Right renal cortex interstitium (tissue), 3 donors: ENCODE measurements around the gene ARF3. TPM values are rescaled to one million over a fixed set of nuclear protein-coding genes. Genes with fewer than 3 reads are reported as not detected.

Experiments used
- DNase-seq, 3 donors: peaks; one replicate each; pipeline ENCODE4 v3.0.0-alpha.2; 2013; ENCODE audit warnings: low read depth in 3 of 3, low spot score in 2 of 3
- polyA plus RNA-seq, 3 donors: library from polyadenylated mRNA; unstranded; fragments of 120-200 nt; gene quantifications; one replicate each; pipeline ENCODE4 v1.2.1, GENCODE V29; 2013; ENCODE audit not compliant: insufficient read length in 3 of 3

The ARF3 gene
- polyA plus RNA-seq, 3 donors: 129 to 153 (median 147) TPM

DNA sequence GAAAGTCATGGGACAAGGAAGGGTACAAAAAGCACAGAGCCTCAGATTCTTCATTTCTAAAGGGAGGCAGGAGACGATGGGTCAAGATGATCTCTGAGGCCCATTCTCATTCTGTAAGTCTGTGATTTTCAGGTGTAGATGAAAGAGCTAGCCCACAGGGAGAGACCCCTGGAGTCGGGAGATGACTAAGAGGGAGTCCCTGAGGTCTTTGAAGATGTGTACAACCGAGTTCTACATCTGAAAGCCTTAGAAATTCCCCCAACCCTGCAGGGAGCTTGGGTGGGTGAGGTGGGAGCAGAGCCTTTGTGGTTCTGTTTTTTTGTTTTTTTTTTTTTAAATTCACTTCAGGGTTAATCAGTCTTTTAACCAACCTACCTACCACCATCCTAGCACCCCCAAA lies 11.2 kb upstream of the ARF3 start:
- DNase-seq: no peak

DNA sequence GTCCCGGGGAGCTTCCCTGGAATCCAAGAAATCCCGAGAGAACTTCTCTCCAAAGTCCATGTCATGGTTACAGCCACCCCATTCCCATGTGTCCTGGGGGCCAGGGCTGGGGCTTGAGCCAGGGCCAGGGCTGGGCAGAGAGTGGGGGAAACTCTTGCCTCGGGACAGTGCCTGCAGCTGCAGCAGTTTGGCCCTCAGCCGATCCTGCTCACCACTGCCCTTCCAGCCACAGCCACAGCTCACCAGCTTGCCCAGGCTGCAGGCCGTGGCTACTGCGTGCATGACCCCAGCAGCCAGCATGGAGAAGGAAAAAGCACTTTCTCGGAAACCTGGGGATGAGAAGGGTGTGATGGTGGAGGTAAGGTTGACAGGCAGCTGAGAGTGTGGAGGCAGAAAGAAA lies 10.7 kb upstream of the ARF3 start:
- DNase-seq: no peak

DNA sequence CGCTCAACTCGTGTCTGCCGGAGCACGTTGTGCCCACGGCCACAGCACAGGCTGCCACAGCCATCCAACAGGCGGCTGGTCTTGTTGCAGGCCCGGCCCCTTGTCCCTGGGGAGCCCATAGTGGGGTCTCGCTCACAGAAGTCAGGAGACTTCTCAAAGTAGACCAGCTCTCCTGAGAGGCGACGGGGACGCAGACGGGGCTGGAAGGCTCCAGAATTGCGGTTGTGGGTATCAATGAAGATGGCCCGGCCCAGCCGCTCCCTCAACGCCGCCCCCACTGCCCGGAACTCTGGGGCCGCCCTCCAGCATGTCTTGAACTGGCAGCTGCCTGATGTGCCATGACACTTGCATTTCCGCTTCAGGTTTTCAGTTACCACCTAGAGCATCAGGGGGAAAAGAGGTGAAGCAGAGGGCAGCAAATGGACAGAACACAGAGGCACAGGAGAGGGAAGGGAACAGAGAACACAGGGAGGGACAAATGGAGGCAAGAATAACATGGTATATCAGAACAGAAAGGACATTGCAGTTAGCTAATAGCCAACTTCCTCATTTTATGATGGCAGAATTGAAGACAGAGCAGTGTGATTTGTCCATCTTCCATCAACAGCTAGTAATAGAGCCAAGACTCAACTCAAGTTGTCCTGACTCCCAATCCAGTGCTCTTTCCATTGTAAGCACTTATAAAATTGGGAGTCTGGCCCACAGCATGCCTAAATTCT lies 9.0 kb upstream of the ARF3 start:
- no peak for DNase-seq

DNA sequence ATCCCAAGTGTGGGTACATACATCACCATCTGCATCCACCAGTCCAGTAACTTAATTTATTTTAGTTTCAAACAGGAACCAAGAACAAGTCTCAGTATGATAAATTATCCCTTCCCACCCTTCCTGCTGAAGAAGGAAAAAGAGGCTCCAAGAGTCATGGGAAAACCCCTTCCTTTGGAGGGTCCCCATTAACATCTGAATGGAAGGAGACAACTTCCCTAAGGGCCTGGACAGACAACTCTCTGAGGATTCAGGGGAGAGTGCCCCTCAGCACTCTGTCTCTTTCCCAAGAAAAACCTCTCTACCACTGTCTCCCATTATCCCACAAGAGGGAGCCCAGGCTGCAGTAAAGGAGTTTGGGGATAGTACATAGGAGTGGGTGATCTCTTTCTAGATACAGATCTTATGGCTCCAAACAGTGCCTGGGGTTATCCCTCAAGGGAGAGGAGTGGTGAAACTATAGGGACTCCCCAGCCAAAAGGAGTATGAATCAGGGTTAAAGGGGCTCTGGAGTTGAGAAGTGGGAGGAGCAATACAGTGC lies 8.1 kb upstream of the ARF3 start:
- DNase-seq: no peak

DNA sequence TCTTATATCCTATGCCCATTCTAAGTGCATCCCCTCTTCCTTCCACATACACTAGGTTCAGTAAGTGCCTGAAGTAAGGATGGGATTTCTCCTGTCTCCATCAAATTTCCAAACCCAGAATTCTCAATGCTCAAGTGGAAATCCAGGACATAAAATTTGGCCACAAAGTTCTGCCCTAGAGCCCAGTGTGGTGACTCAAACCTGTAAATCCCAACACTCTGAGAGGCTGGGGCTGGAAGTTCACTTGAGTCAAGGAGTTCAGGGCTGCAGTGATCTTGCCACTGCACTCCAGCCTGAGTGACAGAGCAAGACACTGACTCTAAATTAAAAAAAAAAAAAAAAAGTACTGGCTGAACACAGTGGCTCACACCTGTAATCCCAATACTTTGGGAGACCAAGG lies 4.5 kb upstream of the ARF3 start:
- no peak for DNase-seq

DNA sequence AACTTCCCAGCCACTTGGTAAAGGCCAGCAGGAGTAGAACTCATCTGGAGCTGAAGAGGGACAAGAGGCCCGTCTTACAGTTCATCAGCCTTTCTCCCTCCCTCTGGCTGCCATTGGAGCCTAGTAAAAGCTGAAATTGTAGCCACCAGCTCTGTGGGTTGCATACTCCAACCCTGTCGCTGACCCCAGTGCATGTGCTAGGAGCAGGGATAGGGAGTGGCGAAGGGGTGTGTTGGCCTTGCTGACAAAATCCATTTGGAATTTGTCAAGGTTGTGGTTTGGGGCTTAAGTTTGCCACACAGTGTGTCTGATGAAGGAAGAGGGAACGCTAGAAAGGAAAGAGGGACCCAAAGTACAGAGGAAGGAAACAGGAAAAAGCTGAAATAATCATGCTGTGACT lies 4.0 kb upstream of the ARF3 start:
- no peak for DNase-seq

DNA sequence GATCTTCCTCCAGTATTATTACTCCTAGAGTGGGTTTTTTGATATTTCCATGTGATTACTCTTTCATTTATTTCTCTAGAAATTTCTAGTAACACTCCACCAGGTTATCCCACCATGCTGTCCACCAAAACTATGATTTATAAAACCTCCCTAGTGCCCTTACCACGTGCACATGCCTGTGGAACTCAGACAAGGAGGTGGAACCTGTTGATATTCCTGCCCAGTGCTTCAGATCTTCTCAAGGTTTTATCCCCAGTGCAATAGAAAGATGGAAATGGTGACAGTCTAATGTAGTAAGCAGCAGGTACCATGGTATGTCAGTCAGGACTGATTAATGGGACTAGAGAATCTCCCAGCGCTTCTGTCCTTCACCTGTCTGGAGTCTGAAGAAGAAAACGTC lies 3.5 kb upstream of the ARF3 start:
- no peak for DNase-seq

DNA sequence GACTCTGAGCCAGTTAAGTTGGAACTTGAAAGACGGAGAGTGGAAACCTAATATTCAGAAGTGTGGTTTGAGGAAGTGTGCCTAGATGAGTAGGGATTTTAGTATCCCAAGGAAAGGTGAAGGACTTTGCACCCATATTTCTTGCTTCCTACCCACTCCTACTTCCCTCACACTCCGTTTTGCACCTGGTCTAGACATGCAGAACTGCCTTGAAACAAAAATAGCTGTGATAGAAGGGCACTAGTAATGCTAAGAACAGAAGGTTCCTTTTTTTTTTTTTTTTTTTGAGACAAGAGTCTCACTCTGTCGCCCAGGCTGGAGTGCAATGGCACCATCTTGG lies 732 bp upstream of the ARF3 start:
- DNase-seq: no peak

DNA sequence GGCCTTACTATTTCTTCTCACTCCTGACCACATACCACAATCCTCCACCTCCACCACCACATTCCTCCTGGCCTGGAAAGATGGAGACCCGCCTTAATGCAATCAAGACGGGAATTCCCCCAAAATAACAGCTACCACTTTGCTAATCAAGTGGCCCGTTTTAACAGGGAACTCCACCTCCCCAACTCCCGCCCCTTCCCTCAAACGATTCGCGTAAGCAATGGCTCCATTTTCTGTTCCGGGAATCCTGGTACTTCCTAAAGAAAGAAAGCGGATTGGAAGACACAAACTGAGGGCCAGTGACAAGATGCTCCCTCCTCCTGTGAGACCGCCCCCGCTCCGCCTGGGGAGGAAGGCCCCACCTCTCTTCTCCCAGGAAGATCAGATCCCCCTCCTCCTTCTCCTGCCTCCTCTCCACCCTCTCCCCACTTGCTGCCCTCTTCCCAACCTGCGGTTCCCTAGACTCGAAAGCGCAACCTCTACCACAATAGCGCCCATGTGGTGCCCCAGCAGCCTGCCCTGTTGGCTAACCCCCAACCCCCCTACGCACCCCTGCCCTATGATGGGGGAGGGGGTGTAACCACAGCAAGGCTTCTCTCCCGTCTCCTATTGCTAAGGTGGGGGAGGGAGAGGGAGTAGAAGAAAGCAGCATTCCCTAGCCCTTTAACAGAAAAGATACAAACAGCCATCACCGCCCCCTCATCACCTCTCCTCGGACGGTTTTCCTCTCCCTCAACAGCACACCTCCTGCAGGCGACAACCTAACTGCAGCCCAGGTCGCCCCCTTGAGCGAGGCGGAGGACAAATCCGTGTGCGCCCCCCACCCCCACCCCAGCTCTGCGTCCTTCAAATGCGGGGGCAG lies 777 bp downstream of the ARF3 start:
- DNase-seq: peak; percentile 80 to 88 (median 85)

DNA sequence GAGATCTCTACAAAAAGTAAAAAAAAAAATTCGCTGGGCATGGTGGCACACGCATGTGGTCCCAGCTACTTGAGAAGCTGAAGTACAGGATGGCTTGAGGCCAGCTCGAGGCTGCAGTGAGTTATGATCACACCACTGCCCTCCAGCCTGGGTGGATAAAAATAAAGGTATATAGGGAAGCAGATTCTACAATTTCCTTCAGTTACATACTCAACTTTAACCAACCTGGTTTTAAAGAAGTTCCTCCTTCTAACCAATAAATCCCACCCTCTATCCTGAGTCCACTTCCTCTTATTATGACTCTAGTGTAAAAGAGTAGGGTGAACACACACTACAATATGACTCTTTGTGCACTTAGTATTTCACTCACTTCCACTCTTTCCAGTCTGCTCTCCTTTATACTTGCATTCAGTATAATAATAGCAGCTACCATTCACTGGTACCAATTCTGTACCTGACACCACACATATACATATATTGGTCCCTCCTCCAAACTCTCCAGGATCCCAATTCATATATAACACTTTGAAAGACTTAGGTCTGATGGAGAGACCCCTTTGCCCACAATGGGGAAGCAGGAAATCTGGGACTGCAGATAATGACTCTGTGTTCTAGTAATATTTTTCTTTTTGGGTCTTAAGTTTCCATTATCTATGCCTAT lies 2.3 kb downstream of the ARF3 start:
- DNase-seq: no peak

DNA sequence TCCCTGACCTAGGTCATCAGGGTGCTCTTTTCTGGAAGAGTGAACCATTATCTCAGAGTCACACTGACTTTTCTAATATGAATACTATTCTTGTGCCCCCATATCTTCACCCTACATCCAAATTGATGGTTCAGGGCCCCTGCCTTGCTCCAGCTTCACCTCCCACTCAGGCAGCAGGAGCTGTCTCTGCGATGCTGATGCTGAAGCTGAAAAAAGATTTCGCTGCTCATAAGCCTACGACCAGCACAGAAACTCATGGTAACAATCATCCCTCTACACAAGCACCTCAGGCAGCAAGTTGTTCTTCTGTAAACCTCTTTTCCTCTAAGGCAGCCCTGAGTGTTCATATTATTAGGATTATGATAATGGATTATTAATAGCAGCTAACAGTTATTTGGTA lies 3.2 kb downstream of the ARF3 start:
- no peak for DNase-seq

DNA sequence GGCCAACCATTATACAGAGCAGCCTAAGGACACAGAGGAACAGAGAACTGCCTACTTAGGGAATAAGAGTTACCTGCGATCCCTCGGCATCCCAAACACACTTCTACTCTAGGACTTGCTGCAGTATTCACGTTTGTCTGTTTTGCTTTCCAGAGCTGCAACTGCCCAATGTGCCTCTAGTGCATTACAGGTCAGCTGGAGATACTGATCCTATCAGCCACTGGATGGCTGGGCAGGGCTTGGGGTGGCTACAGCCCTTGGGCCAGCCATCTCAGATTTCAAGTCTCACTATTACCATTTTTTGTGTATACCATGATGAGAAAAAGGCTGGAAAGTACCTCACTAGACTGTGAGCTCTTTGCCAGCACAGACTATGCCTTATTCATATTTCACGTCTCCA lies 4.6 kb downstream of the ARF3 start:
- DNase-seq: no peak

DNA sequence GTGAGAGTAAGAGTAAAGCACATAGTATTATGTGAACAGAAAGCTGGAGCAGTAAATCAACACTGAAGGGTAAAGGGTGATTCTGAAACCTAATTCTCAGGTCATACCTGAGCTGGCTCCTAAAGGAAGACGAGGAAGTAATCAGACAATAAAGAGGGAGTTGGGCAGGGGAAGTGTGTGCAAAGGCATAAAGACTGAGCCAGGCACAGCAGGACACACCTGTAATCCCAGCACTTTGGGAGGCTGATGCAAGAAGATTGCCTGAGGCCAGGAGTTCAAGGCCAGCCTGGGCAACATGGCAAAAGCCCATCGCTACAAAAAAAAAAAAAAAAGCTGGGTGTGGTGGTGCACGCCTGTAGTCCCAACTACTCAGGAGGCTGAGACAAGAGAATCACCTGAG lies 9.6 kb downstream of the ARF3 start:
- no peak for DNase-seq

DNA sequence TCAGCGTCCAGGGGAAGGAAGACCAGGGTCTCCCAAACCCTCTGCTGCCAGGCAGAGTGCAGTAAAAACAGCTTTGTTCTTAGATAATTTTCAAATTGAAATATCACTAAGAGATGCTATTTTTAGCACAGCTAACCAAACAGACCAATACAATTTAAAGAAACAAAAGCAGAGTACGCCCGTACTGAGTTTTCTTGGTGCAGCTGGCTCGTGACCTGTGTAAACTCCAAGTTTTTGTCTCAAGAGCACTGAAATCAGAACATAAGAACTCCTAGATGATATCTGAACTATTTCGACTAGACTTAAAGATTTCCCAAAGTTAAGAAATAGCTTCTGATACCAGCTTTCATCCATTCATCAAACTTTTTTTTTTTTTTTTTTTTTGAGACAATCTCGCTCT lies 10.3 kb downstream of the ARF3 start:
- no peak for DNase-seq

DNA sequence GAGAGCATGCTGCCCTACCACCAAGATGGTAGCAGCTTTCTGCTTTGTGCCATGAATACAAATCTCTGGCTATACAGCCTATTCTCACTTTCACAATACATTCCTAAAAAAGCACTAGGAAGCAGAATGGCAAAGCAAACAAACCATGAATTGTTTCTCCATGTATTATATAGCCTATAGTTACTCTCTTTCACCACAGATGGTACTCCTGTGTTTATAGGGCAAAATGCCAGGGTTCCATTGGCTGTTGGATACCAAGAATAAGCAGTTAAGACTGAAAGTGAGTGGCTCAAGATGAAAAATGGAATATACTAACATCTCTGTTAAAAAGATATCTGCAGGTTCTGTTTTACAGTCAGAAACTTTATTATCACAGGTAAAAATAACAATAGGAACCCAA lies 11.1 kb downstream of the ARF3 start:
- DNase-seq: no peak

DNA sequence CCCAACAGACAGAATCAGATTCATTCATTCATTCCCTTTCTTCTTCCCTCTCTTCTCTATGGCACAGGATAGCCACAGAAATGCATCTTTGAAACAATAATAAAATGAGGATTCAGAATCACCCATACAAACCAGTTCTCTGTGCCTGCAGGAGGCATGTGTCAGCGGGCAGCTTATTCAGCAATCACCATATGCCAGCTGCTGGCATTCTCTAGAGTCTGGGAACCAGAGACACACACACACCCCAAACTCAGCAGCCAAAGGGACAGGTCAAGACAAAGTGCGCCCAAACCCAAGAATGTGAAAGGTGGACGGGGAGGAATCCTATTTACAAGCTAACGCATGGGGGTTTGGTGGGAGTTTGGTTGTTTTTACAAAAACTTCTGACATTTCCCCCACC lies 14.1 kb downstream of the ARF3 start:
- no peak for DNase-seq

DNA sequence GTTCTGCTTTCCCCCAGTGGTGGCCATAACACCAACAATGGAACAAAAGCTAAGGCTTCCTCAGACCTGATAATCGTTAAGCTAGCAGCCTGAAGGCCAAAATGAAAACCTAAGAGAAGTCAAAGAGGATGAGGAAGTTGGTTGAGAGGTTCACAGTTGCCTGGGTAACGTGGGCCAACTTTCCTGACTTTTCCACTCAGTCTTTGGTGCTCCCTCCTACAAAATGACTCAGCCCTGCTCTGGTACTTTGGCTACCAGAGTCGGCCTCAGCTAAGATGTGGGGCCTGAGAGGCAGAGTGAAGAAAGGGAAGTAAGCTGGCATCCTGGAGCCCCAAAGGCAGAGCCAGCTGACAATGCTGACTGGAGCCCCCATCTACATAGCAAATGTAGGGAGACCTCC lies 17.1 kb downstream of the ARF3 start:
- DNase-seq: no peak

DNA sequence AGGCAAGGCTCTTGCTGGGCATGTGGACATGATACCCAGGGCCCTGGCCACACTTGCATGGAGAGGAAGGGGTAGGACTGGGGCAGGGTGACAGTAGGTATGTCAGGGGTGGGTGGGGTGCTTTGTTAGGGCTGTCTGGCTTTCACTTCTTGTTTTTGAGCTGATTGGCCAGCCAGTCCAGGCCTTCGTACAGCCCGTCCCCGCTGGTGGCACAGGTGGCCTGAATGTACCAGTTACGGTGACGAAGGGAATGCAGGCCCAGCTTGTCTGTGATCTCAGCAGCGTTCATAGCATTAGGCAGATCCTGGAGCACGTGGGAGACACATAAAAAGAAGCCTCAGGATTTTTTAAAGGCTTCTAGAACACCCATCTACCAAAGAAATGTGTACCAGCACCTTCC lies 18.5 kb downstream of the ARF3 start:
- no peak for DNase-seq

DNA sequence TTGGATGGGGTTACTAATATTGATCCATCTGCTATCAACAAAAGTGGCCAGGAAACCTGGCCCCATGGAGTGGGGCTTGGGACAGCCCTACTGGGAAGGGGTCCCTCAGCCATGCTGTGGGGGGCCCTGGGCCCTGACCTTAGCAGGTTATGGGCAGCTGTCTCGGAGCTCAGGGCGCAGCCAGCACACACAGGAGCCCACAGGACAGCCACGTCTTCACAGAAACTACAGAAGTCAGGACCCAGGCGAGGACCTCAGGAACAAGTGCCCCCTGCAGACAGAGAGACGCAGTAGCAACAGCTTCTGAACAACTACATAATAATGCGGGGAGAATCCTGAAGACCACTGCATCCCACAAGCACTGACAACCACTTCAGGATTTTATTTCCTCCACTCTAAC lies 20.1 kb downstream of the ARF3 start:
- DNase-seq: no peak

DNA sequence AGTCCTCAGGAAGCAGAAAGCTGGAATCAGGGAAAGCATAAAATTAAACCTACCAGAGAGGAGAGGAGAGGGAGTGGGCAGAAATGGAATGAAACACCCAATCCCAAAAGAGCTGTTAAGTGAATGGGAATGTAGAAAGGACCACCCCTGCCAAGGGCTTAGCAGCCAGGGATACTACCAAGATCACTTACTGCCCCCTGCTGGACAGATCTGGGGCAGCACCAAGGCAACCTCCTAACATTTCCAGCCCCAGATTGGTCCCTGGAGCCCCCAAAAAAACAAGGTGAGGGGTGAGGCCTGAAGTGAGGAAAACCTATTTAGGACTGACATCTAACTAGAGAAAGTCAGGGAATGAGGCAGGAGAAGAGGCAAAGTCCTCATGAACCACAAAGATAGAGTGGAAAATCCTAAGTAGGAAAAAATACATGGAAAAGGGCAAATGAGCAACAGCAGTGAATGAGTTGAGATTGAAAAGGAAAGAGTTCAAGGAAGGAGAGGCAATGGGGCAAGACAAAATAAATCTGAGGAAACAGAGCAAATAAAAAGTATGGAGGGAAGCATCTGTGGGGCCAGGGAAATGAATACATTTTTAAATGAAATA lies 20.8 kb downstream of the ARF3 start:
- no peak for DNase-seq

DNA sequence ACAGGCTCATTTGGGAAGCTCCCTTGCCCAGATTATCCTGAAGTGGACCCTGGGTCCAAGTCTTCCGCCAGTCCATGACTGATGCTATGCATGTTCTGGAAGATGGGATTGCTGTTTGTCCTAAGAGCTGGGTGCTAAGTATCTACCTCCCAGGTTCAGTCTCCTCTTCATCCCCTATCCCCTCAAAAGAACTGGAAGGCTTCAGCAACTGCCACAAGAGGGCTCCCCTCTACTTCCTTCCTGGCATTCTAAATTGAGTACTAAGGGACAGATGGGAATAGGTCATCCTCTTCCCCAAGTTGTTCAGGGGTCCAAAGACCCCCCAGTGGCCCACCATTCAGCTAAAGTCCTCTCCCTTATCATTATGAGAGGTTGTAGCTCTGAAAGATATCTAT lies 23.0 kb downstream of the ARF3 start:
- no peak for DNase-seq
